Panc1 (cell line): Measurements from ENCODE around the gene CORO2A.
"Not testable (repeated sequence)": the region's sequence is repeated elsewhere in the genome, so short reads cannot be mapped to it uniquely, and the experiment has no call there.

ENCODE experiments used
- CTCF ChIP-seq: fragments of 450-650 bp; IDR thresholded peaks from 2 replicates; pipeline ENCODE4 v1.5.1; 2017; ENCODE audit warnings: mild to moderate bottlenecking
- POLR2AphosphoS5 ChIP-seq: IDR thresholded peaks from 2 replicates; pipeline ENCODE4 v1.6.1; 2012; ENCODE audit warnings: mild to moderate bottlenecking, low read depth, low read length, moderate library complexity
- REST ChIP-seq, 2 experiments: IDR thresholded peaks; 2 replicates each; pipeline ENCODE4 v1.6.1; 2011 to 2012; ENCODE audit warnings: low read depth in 2 of 2, control low read depth in 1 of 2, low read length in 1 of 2, mild to moderate bottlenecking in 1 of 2, moderate library complexity in 1 of 2; ENCODE audit not compliant: insufficient read depth in 1 of 2
- SIN3A ChIP-seq: IDR thresholded peaks from 2 replicates; pipeline ENCODE4 v1.6.1; 2012; ENCODE audit warnings: low read depth, mild to moderate bottlenecking, low read length, moderate library complexity, borderline replicate concordance; ENCODE audit not compliant: insufficient read depth
- TCF7L2 ChIP-seq: IDR thresholded peaks from 2 replicates; pipeline ENCODE4 v1.6.1; 2011; ENCODE audit warnings: mild to moderate bottlenecking, low read depth, low read length, inconsistent platforms

- TF ChIP-seq CTCF; POLR2AphosphoS5; REST (IDR thresholded peaks at IDR 0.05; ENCODE audit: insufficient read depth in 1 of 2, low read depth in 2 of 2, low read length in 1 of 2); SIN3A; TCF7L2: not testable (repeated sequence)
These were observed 101.8 kb downstream of the CORO2A start for GRCh38 chr9:98090674-98091073.
